Right lobe of liver (tissue), 4 donors: ENCODE results near the gene GABRB2.

Experiments
- POLR2A ChIP-seq: fragments of 450-650 bp; IDR thresholded peaks from one replicate; pipeline ENCODE4 v1.6.1; 2017; ENCODE audit warnings: antibody characterized with exemption, mild to moderate bottlenecking
- TF ChIP-seq, protein P1 (sequence below), 4 donors: fragments of 200-600 bp in 3 of 4; fragments of 450-650 bp in 1 of 4; IDR thresholded peaks; one replicate each; pipeline versions ENCODE4 v1.5.1 to v1.8.0; 2016 to 2022; ENCODE audit warnings: antibody characterized with exemption in 4 of 4, mild to moderate bottlenecking in 2 of 4
- donor health status: DM: no; HTN: no; CAD: no.
- donor health status: DM: no; HTN: no; CAD: no.
- donor health status: DM: no; HTN: yes; CAD: no.

DNA sequence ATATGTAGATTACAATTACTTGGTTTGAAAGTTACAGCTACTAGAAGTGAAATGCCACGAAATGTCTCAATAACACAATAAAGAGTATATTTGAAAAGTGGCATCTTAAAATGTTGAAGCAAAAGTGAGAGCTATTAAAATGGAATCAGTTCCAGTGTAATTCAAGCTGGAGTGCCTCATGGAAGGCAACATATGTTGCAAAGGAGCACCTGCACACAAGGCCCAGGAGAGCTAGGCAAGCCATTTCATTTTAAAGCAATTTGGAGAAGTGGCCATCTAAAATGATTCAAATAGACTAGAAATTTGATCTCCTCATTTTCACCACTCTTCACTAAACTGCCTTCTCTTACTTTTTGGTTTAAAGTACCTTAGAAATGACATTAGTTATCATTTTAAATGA is 167.8 kb downstream of the GABRB2 start:
- TF ChIP-seq, protein P1, sequence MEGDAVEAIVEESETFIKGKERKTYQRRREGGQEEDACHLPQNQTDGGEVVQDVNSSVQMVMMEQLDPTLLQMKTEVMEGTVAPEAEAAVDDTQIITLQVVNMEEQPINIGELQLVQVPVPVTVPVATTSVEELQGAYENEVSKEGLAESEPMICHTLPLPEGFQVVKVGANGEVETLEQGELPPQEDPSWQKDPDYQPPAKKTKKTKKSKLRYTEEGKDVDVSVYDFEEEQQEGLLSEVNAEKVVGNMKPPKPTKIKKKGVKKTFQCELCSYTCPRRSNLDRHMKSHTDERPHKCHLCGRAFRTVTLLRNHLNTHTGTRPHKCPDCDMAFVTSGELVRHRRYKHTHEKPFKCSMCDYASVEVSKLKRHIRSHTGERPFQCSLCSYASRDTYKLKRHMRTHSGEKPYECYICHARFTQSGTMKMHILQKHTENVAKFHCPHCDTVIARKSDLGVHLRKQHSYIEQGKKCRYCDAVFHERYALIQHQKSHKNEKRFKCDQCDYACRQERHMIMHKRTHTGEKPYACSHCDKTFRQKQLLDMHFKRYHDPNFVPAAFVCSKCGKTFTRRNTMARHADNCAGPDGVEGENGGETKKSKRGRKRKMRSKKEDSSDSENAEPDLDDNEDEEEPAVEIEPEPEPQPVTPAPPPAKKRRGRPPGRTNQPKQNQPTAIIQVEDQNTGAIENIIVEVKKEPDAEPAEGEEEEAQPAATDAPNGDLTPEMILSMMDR (IDR thresholded peaks at IDR 0.05) = no peak
- no peak for TF ChIP-seq POLR2A
